Spleen (tissue), 11 donors: ENCODE measurements around the gene MVK. TPM values are rescaled to one million over a fixed set of nuclear protein-coding genes. Genes with fewer than 3 reads are reported as not detected.

Experiments
- DNase-seq: peaks from one replicate; pipeline ENCODE4 v3.0.0-alpha.2; 2020
- H3K27ac ChIP-seq, 8 donors: fragments of 200-600 bp; sonication (generic) in 7 of 8; 1 replicate in 4 of 8; 2 replicates in 4 of 8; pipeline versions ENCODE4 v1.5.0 to v1.8.0; 2016 to 2021; ENCODE audit warnings: inconsistent platforms in 4 of 8, mild to moderate bottlenecking in 4 of 8, moderate library complexity in 1 of 8
- H3K27me3 ChIP-seq, 7 donors: fragments of 200-600 bp; sonication (generic) in 6 of 7; replicated peaks in 1 of 7; 1 replicate in 4 of 7; 2 replicates in 3 of 7; pipeline versions ENCODE4 v1.5.0 to v1.8.0; 2016 to 2021; ENCODE audit warnings: inconsistent platforms in 3 of 7, mild to moderate bottlenecking in 1 of 7
- H3K36me3 ChIP-seq, 6 donors: fragments of 200-600 bp; sonication (generic) in 5 of 6; 1 replicate in 4 of 6; 2 replicates in 2 of 6; pipeline versions ENCODE4 v1.5.0 to v1.8.0; 2016 to 2021; ENCODE audit warnings: inconsistent platforms in 2 of 6
- H3K4me1 ChIP-seq, 6 donors: fragments of 200-600 bp; sonication (generic) in 5 of 6; 1 replicate in 3 of 6; 2 replicates in 3 of 6; pipeline versions ENCODE4 v1.5.0 to v1.8.0; 2016 to 2021; ENCODE audit warnings: inconsistent platforms in 3 of 6
- H3K4me3 ChIP-seq, 8 donors: fragments of 200-600 bp; sonication (generic) in 7 of 8; 1 replicate in 4 of 8; 2 replicates in 4 of 8; pipeline versions ENCODE4 v1.5.0 to v1.8.0; 2016 to 2021; ENCODE audit warnings: inconsistent platforms in 4 of 8, mild to moderate bottlenecking in 4 of 8, moderate library complexity in 2 of 8
- H3K9me3 ChIP-seq, 8 donors: fragments of 200-600 bp; sonication (generic) in 7 of 8; 1 replicate in 4 of 8; 2 replicates in 4 of 8; pipeline versions ENCODE4 v1.5.0 to v1.8.0; 2016 to 2021; ENCODE audit warnings: inconsistent platforms in 4 of 8
- POLR2A ChIP-seq, 3 donors: fragments of 450-650 bp; IDR thresholded peaks; one replicate each; pipeline ENCODE4 v1.5.1; 2017; ENCODE audit warnings: antibody characterized with exemption in 3 of 3, mild to moderate bottlenecking in 1 of 3
- POLR2AphosphoS5 ChIP-seq, 3 donors: sonication (generic); formaldehyde crosslinking; IDR thresholded peaks; one replicate each; pipeline ENCODE4 v1.5.1; 2017; ENCODE audit warnings: antibody characterized with exemption in 3 of 3
- WGBS, 5 donors: extraction: QIAGEN DNeasy Blood & Tissue Kit in 3 of 5; methylation state at CpG; one replicate each; pipeline versions ENCODE4 v1.1.5 to v1.1.7; 2013 to 2018; 5-methylcytosine and 5-hydroxymethylcytosine counted together
- intact Hi-C: fragments of 100-400 bp; cut with DNase I; formaldehyde crosslinking; loops from one replicate; pipeline ENCODE4 v1.15.0; 2023; ENCODE audit warnings: low total_unique reads
- polyA plus RNA-seq, 3 donors: library from polyadenylated mRNA; stranded (reverse); fragments of 200-250 nt; gene quantifications; one replicate each; pipeline ENCODE4 v1.2.1, GENCODE V29; 2013
- total RNA-seq, 7 donors: library from RNA; depleted of rRNA in 3 of 7; stranded (reverse); fragments of >200 nt in 3 of 7; fragmentation: NEBNext Ultra II Directional in 4 of 7; extraction: Animal tissue kit (Norgen Biotek cat#: 25700) in 4 of 7; gene quantifications; one replicate each; pipeline versions ENCODE4 v1.1.0 to v1.2.1, GENCODE V29; 2016 to 2021
- TF ChIP-seq, protein P1 (sequence below), 11 experiments: fragments of 200-600 bp in 7 of 11; fragments of 450-650 bp in 4 of 11; sonication (generic) in 4 of 11; IDR thresholded peaks in 8 of 11; conservative IDR thresholded peaks in 3 of 11; 1 replicate in 7 of 11; 2 replicates in 4 of 11; pipeline versions ENCODE4 v1.4.0 to v1.8.0; 2016 to 2021; ENCODE audit warnings: antibody characterized with exemption in 11 of 11, inconsistent platforms in 4 of 11, mild to moderate bottlenecking in 1 of 11
- donor health status: healthy with polysubstance abuse.
- donor health status: DM: no; HTN: no; CAD: no; lungs with moderate emphysema.
- donor health status: DM: no; HTN: no; CAD: no.
- donor health status: Bipolar disorder and iron deficiency.
- donor health status: healthy.
- donor health status: DM: no; HTN: no; CAD: no.
- donor health status: DM: yes; HTN: yes; CAD: no.

MVK gene
- total and polyA plus RNA-seq, 10 donors, result 6.2 to 16.5 (median 9.4) TPM

GRCh38 chr12:109613649-109614455 lies 40.3 kb downstream of the MVK start:
- Histone ChIP-seq H3K27me3 (peaks cover 0 to 68% (median 8%) of the 10 kb centered on the region in 7 donors), H3K27ac (no peak overlapping the region), H3K36me3 (no peaks in the 10 kb centered on the region), H3K9me3 (no peaks in the 10 kb centered on the region), H3K4me3 (no peak overlapping the region), H3K4me1 (no peaks in the 10 kb centered on the region)
- 61 to 70% (median 63%) methylated on average over 26 of the region's 26 CpGs for WGBS, 5 donors
- DNase-seq, result no peak
- intact Hi-C loops, result no loop called here
- TF ChIP-seq POLR2A (IDR thresholded peaks at IDR 0.05) (no peak), POLR2AphosphoS5 (IDR thresholded peaks at IDR 0.05) (no peak)
- TF ChIP-seq, protein P1, sequence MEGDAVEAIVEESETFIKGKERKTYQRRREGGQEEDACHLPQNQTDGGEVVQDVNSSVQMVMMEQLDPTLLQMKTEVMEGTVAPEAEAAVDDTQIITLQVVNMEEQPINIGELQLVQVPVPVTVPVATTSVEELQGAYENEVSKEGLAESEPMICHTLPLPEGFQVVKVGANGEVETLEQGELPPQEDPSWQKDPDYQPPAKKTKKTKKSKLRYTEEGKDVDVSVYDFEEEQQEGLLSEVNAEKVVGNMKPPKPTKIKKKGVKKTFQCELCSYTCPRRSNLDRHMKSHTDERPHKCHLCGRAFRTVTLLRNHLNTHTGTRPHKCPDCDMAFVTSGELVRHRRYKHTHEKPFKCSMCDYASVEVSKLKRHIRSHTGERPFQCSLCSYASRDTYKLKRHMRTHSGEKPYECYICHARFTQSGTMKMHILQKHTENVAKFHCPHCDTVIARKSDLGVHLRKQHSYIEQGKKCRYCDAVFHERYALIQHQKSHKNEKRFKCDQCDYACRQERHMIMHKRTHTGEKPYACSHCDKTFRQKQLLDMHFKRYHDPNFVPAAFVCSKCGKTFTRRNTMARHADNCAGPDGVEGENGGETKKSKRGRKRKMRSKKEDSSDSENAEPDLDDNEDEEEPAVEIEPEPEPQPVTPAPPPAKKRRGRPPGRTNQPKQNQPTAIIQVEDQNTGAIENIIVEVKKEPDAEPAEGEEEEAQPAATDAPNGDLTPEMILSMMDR (IDR thresholded peaks at IDR 0.05 in 8 of 11, conservative IDR thresholded peaks at IDR 0.05 in 3 of 11), result no peak

DNA sequence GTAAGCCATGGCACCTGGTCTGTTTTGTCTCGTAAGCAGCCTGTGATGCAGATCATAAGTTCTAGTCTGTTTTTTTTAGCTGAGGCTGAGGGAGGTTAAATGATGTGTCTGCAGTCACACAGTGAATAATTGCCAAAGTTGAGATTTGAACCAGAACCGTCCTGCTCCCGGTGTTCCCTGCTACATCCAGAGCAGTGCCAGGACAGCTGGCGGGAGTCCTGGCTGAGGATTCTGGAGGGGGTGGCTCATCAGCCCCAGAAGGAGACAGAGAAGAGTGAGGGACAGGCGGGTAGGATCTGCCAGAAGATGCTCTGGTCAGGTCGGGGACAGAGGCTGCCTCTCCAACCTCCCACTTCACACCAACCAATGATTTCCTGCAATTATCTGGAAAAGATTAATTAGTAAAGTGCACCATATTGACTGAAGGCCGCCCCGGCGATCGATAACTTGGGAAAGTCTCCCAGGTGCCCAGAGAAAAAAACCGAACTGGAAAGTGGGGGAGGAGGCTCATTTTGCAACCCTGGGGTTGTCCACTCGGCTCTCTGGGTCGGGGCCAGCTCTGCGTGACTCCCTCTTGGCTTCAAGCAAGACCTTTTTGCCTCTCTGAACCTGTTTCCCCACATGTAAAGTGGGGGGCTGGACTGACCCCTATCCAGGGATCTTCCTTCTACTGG lies 42.1 kb downstream of the MVK start:
- Histone ChIP-seq H3K27me3 (peaks cover 0 to 66% (median 8%) of the 10 kb centered on the region in 7 donors), H3K36me3 (no peaks in the 10 kb centered on the region), H3K4me1 (no peaks in the 10 kb centered on the region), H3K9me3 (no peaks in the 10 kb centered on the region), H3K27ac (no peak overlapping the region), H3K4me3 (no peak overlapping the region)
- 62 to 80% (median 73%) methylated on average over 14 of the region's 14 CpGs for WGBS, 5 donors
- DNase-seq, result no peak
- TF ChIP-seq, protein P1 (IDR thresholded peaks at IDR 0.05 in 8 of 11, conservative IDR thresholded peaks at IDR 0.05 in 3 of 11), result no peak
- TF ChIP-seq POLR2A (IDR thresholded peaks at IDR 0.05), result no peak
- no peak for TF ChIP-seq POLR2AphosphoS5 (IDR thresholded peaks at IDR 0.05)
- intact Hi-C loops, result no loop called here

DNA sequence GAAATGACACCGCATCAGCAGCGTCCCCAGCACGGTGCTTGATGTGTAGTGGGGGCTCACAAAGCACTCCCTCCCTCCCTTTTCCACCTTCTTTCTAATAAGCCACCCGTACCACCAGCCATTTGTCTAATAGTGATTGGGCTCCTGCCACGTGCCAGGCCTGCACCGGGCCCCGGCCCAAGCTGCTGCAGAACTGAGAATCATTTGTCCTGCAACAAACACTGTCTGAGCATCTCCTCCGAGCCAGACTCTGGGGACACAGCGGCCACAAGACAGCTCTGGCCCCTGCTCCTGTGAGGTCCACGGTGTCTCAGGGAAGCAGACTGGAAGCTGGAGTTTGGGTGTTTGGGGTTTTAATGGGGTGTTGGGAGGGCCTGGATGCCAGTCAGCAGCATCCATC lies 43.9 kb downstream of the MVK start:
- peaks cover 0 to 62% (median 8%) of the 10 kb centered on the region in 7 donors for H3K27me3 ChIP-seq
- no peaks in the 10 kb centered on the region for H3K36me3 ChIP-seq
- no peaks in the 10 kb centered on the region for H3K9me3 ChIP-seq
- H3K27ac ChIP-seq, result no peak overlapping the region
- no peak overlapping the region for H3K4me3 ChIP-seq
- intact Hi-C loops, result no loop called here
- TF ChIP-seq, protein P1 (IDR thresholded peaks at IDR 0.05 in 8 of 11, conservative IDR thresholded peaks at IDR 0.05 in 3 of 11), result no peak
- TF ChIP-seq POLR2A (IDR thresholded peaks at IDR 0.05), result no peak
- no peak for TF ChIP-seq POLR2AphosphoS5 (IDR thresholded peaks at IDR 0.05)
- 71 to 88% (median 82%) methylated on average over 10 of the region's 10 CpGs for WGBS, 5 donors
- no peak for DNase-seq
- peaks cover 0 to 11% (median 0%) of the 10 kb centered on the region in 6 donors for H3K4me1 ChIP-seq

DNA sequence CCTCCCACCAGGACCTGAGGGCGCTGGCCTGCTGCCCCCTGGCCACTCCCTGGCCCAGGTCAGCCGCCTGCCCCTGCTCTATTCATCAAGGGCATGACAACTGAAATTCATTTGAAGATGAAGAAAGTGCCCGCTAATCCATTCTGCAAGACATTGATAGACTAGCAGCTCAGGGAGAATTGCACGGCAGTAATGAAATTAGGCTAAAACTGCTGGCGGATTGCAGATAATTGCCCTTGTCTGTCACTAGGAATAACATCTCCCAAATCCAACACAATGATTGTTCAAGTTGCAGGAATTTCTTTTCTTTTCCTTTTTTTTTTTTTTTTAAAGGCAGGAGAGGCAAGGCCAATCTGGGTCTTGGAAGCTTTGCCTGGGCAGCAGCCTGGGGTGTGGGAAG lies 44.5 kb downstream of the MVK start:
- no peaks in the 10 kb centered on the region for H3K36me3 ChIP-seq
- WGBS, 5 donors, result 75 to 84% (median 78%) methylated on average over 5 of the region's 5 CpGs
- peaks cover 0 to 62% (median 8%) of the 10 kb centered on the region in 7 donors for H3K27me3 ChIP-seq
- H3K4me1 ChIP-seq, result peaks cover 0 to 11% (median 0%) of the 10 kb centered on the region in 6 donors
- H3K4me3 ChIP-seq, result no peak overlapping the region
- DNase-seq, result no peak
- no peaks in the 10 kb centered on the region for H3K9me3 ChIP-seq
- H3K27ac ChIP-seq, result no peak overlapping the region
- intact Hi-C loops, result no loop called here
- no peak for TF ChIP-seq POLR2A (IDR thresholded peaks at IDR 0.05)
- TF ChIP-seq, protein P1 (IDR thresholded peaks at IDR 0.05 in 8 of 11, conservative IDR thresholded peaks at IDR 0.05 in 3 of 11), result no peak
- no peak for TF ChIP-seq POLR2AphosphoS5 (IDR thresholded peaks at IDR 0.05)
